Retinal pigment epithelial cell (primary cell): Measurements from ENCODE around the gene ARID5B.

Experiments
- DNase-seq: peaks from one replicate; pipeline ENCODE4 v3.0.0-alpha.2; 2010; ENCODE audit warnings: low read depth
- H3K4me3 ChIP-seq: 2 replicates; pipeline ENCODE4 v1.5.1; 2011; ENCODE audit warnings: mild to moderate bottlenecking, low read length, control low read depth, moderate library complexity
- CTCF ChIP-seq: conservative IDR thresholded peaks from 2 replicates; pipeline ENCODE4 v1.5.1; 2011; ENCODE audit warnings: low read depth, low read length, control low read depth, inconsistent platforms

Gene ARID5B

DNA sequence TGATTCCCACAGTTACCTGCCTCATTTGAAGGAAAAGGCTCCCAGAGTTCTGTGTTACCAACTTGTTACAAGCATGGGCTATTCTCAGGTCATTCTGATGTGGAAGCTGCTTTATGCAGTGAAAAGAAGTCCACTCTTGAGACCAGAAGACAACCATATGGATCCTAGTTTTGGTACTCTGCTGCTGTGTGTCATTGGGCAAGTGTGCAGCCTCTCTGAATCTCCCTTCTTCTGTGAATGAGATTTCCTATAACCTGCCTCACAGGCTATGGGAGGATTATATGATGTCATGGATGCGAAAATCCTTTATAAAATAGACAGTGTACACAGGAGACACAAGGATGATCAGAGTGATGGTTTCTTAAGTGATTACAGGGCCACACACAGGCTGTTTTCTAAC lies 166.1 kb downstream of the ARID5B start:
- no peak overlapping the region for H3K4me3 ChIP-seq
- TF ChIP-seq CTCF: no peak
- no peak for DNase-seq

- H3K4me3 ChIP-seq: no peak overlapping the region
- DNase-seq: no peak
- TF ChIP-seq CTCF: no peak
Measured at GRCh38 chr10:62068464-62068863, 167.0 kb downstream of the ARID5B start.

- no peak for TF ChIP-seq CTCF
- DNase-seq: no peak
- no peak overlapping the region for H3K4me3 ChIP-seq
Measured at GRCh38 chr10:62069452-62070178, 168.1 kb downstream of the ARID5B start.

- no peak for TF ChIP-seq CTCF
- DNase-seq: no peak
- no peak overlapping the region for H3K4me3 ChIP-seq
Measured at GRCh38 chr10:62071846-62072281, 170.4 kb downstream of the ARID5B start.

- H3K4me3 ChIP-seq: no peak overlapping the region
- no peak for DNase-seq
- no peak for TF ChIP-seq CTCF
Measured at GRCh38 chr10:62072901-62073300, 171.4 kb downstream of the ARID5B start.

GRCh38 chr10:62073429-62073828 lies 171.9 kb downstream of the ARID5B start:
- H3K4me3 ChIP-seq: no peak overlapping the region
- no peak for TF ChIP-seq CTCF

GRCh38 chr10:62075414-62075813 lies 173.9 kb downstream of the ARID5B start:
- no peak for DNase-seq
- TF ChIP-seq CTCF: no peak

More at GRCh38 chr10:62073429-62073828, 171.9 kb downstream of the ARID5B start:
- DNase-seq: no peak

More at GRCh38 chr10:62075414-62075813, 173.9 kb downstream of the ARID5B start:
- no peak overlapping the region for H3K4me3 ChIP-seq
